Cortex of kidney (tissue), 1 donor: ENCODE data around the gene MOV10.
"Not testable (repeated sequence)": the region's sequence is repeated elsewhere in the genome, so short reads cannot be mapped to it uniquely, and the experiment has no call there.

Experiments
- DNase-seq: peaks from one replicate; lab custom pipeline; 2025; lab: John Stamatoyannopoulos, UW

The MOV10 gene

GRCh38 chr1:112674440-112674985 lies at the start of gene MOV10:
Gene MOV10, plus strand, starts transcription at chr1:112674659. Its CDS starts 254 bp downstream, at chr1:112674913.
- no peak for DNase-seq

DNA sequence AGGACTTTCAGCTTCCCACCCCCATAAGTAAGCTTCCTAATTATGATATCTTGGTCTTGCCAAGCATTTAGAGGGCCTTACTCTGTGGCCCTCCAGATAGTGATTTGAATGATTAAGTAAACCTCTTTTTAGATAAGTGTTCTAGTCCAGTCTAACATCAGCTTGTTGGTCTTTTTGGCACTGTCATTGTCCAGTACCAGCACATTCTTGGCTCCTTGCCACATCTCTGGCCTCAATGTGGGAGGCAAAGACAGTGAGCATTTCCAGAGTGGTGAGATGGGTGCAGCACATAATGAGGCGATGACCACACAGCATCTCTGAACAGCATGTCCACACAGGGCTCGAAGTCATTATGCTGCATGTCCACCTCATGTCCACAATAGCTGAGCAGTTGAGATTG lies 48.8 kb upstream of the MOV10 start:
- DNase-seq = no peak

DNA sequence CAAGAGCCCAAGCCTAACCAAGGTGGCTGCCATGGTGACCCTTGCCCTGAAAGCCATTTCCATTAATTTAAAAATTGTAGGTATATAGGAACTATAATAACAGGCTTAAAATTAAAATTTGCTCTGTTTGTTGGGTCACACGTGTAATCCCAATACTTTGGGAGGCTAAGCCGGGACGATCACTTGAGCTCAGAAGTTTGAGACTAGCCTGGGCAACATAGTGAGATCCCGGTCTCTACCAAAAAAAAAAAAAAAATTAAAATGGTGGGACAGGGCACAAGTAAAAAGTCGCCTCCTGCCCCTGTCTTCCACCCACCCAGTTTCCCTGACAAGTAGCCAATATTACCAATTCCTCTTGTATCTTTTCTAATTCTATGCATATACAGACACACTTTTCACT lies 48.3 kb upstream of the MOV10 start:
- no peak for DNase-seq

GRCh38 chr1:112626887-112627286 lies 47.6 kb upstream of the MOV10 start:
- no peak for DNase-seq

DNA sequence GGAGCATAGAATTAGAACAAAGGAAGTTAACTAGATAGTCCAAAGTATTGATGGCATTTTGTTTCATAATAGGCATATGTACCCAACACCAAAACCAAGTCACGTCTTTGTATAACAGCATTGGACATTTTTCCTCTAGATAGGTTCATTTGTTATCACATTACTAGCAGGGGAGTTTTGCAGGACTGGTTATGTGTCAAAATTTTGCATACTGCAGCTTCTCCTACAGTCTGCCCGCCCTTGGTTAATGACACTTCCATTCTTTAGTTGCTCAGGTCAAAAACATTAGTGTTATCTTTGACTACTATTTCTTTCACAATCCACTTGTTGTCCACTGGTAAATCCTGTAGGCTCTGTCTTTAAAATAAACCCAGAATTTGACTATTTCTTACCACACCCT lies 45.9 kb upstream of the MOV10 start:
- DNase-seq = no peak

DNA sequence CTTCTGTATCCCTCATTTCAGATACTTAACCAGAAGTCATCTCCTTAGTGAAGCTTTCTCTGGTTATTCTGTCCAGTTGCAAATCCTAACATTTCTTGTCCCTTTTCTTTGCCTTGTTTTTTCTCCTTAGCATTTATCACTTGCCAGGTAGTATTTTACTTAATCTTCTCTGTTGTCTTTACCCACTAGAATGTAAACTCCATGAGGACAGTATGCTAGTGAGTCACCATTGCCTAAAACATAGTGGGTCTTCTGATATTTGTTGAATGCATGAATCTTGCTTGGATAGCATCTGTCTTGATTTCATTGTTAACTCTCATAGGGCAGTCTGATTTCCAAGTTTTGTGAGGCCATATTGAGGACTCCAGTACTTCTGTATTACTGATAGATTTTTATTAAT lies 45.2 kb upstream of the MOV10 start:
- no peak for DNase-seq

DNA sequence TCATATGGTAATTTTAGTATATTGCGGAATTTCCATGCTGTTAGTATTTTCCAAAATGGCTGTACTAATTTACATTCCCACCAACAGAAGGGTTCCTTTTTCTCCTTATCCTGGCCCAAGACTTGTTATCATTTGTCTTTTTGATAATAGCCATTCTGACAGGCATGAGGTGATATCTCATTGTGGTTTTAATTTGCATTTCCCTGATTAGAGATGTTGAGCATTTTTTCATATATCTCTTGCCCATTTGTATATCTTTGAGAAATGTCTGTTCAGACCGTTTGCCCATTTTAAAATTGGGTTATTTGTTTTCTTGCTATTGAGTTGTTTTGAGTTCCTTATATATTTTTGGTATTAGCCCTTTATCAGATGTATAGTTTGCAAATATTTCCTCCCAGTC lies 40.8 kb upstream of the MOV10 start:
- no peak for DNase-seq

GRCh38 chr1:112634367-112634766 lies 40.1 kb upstream of the MOV10 start:
- no peak for DNase-seq

DNA sequence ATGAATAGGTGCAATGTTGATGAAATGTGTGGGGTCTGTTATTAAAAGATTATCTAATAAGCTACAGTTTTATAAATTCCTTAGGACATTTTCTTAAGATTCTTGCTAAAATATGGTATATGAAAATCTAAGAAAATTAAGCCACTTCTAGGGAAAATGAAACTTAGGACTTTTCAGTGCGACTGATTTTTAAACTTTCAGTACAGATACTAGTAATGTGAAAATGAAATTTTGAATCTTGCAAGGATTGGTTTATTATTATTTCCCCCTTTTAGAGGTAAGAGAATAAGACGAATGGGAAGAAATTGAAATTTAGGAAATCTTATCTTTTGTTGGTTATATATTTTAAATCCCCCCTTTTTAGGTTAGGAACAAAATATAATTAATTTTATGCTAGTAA lies 38.4 kb upstream of the MOV10 start:
- no peak for DNase-seq

DNA sequence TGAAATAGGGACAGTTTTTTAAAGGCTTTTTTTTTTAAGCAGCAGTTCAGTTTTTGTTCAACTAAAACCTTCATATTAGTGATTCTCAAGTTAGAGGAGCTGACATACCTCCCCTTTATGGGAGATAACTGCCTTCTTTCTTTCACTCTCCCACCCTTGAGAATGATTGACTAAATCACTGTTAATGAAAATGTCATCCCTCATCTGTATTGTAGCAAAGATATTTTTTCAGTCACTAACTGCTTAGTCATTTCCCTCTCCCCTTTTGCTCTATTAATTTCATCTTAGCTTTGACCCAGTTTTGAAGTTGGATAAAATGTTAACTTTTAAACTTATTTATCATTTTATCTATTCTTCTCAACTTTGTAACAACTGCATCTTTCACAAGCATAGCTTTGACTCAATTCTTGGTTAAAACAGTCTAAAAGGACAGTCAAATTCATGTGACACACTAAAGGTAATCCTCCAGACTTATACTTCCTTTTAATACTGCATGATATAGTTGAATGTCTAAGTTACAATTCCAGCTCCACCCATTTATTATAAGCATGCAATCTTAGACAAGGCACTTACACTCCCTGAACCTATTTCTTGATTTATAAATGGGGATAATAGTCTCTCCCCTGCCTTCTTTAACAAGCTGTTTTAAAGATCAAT lies 37.7 kb upstream of the MOV10 start:
- no peak for DNase-seq

GRCh38 chr1:112637254-112638109 lies 37.0 kb upstream of the MOV10 start:
- no peak for DNase-seq

- DNase-seq = no peak
Observed at GRCh38 chr1:112638110-112638428, 36.4 kb upstream of the MOV10 start.

DNA sequence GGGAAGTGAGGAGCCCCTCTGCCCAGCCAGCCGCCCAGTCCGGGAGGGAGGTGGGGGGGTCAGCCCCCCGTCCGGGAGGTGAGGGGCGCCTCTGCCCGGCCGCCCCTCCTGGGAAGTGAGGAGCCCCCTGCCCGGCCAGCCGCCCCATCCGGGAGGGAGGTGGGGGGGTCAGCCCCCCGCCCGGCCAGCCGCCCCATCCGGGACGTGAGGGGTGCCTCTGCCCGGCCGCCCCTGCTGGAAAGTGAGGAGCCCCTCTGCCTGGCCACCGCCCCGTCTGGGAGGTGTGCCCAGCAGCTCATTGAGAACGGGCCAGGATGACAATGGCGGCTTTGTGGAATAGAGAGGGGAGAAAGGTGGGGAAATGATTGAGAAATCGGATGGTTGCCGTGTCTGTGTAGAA lies 34.0 kb upstream of the MOV10 start:
- DNase-seq = not testable (repeated sequence)

- DNase-seq = no peak
Observed at GRCh38 chr1:112643080-112643479, 31.4 kb upstream of the MOV10 start.

- no peak for DNase-seq
Observed at GRCh38 chr1:112646225-112646624, 28.2 kb upstream of the MOV10 start.

- no peak for DNase-seq
Observed at GRCh38 chr1:112651205-112651604, 23.3 kb upstream of the MOV10 start.

GRCh38 chr1:112665857-112666256 lies 8.6 kb upstream of the MOV10 start:
- DNase-seq = no peak

DNA sequence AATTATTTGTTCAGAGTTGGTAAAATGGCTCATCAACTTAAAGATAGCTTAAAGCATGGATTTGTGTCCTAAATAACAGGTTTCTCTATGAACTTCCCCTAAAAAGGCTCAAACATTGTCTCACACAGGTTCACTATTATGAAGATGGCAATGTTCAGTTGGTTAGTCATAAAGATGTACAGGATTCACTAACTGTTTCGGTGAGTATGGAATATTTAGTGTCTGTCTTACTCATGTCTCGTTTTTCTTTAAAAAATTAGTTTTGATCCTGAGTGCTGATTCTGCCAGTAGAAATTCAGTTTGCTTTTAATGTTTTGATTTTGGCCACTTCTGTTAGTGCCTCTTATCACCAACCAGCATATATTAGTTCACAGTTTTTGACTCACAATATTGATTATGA lies 7.5 kb upstream of the MOV10 start:
- DNase-seq = no peak

DNA sequence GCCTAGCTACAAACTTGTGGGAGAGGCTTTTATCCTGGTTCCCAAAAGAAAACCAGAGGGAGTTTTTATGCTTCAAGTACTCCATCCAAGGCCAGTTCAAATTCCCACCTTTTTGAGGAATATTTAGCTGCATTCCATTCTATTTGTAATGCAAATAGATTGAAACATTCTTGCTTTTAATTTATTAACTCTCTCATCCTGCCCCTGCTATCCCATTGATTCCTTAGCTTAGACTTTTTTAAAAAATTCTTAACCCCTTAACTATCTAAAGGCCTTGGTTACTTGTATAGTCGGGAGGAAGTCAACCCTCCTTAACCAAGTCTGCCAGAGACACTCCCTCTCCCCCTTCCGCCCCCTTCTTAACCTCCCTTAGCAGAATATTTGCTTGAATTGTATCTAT lies 2.5 kb upstream of the MOV10 start:
- DNase-seq = no peak

- no peak for DNase-seq
Observed at GRCh38 chr1:112672842-112673241, 1.6 kb upstream of the MOV10 start.

DNA sequence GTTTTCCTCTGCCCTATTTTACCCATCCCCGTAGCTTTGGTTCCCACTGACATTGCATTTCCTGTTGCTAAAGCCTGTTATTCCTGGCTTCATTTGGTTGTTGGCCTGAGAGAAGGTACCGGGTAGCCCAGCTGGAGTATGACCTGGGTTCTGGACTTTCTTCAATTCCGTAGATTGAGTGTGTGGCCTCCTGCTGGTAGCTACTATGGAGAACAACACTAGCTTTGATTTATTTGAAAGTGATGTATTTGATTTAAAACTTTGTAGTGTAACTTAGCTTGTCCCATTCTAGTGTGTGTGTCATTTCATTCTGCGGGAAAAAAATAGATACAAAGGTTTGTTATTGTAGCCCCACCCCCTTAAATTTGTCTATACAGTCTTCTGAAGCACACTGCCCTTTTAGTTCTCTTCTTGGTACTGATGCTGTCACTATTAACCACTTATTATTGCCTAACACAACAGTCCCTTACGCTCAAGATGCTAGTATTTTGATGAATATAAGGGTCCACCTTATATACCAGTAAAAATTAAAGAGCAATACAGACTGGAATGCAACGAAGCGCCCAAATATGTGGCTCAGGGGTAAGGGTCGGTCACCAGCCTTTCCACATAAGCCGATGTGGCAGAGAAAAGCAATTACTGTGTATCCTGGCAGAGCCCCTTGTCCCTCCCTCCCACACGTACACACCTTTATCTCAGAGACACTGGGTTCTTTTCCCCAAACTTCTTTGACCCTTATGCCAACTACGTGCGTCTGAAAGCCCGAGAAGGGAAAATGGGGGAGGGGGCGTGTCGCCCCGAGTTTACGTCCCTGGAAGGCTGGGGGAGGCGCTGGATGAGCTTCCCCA lies 643 bp upstream of the MOV10 start:
- no peak for DNase-seq

DNA sequence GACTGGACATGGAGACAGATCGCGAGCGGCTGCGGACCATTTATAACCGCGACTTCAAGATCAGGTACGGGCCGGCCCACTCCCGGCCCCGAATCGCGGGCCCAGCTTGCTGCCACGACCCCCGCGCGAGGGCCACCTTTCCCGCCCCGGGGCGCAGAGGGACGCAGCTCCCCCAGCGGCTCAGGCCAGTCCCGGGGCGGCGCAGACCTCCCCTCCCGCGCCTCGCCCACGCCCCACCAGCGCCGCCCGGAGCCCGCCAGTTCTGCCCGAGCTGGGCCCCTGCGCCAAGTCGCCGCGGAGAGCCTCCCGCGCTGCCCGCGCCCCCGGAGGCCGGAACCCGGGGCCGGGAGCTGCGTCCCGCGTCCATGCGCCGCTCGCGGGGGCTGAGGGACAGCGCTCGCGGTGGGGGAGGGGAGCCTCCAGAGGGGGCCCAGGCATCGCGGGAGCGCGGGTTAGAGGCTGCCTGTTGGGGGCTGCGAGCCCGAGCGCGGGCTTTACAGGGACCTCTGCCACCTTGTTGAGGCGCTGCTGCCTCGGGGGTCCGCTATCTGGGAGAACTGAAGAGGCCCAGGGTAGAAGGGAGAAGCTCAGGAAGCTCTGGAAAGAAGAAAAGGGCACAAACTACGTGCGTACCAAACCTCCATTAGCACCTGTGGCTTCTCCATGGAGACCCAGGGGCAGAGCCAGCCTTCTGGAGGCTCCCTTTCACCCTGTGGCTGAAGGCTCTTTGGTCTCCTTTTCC lies 698 bp downstream of the MOV10 start:
- no peak for DNase-seq
